SIG-M5 treated with dmso at 0.1 percent for 504 hours (cell line): ENCODE measurements around the gene UBALD1.

Source experiments
- DNase-seq: peaks from one replicate; lab custom pipeline; 2025; ENCODE audit not compliant: unreplicated experiment; lab: John Stamatoyannopoulos, UW

Gene UBALD1

GRCh38 chr16:4646773-4647643 is 32.3 kb upstream of the UBALD1 start:
- no peak for DNase-seq

- DNase-seq: no peak
These were observed 27.2 kb upstream of the UBALD1 start for GRCh38 chr16:4641895-4642294.

DNA sequence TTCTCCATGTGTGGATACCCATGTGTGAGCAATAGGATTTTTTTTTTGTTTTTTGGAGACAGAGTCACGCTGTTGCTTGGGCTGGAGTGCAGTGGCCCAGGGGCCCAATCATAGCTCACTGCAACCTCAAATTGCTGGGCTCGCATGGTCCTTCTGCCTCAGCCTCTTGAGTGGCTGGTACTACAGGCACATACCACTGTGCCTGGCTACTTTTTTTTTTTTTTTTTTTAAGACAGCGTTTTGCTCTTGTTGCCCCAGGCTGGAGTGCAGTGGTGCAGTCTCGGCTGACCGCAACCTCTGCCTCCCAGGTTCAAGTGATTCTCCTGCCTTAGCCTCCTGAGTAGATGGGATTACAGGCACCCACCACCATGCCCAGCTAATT is 26.6 kb upstream of the UBALD1 start:
- DNase-seq: no peak

- DNase-seq: no peak
These were observed 26.1 kb upstream of the UBALD1 start for GRCh38 chr16:4640572-4641305.

- DNase-seq: no peak
These were observed 25.3 kb upstream of the UBALD1 start for GRCh38 chr16:4639899-4640509.

DNA sequence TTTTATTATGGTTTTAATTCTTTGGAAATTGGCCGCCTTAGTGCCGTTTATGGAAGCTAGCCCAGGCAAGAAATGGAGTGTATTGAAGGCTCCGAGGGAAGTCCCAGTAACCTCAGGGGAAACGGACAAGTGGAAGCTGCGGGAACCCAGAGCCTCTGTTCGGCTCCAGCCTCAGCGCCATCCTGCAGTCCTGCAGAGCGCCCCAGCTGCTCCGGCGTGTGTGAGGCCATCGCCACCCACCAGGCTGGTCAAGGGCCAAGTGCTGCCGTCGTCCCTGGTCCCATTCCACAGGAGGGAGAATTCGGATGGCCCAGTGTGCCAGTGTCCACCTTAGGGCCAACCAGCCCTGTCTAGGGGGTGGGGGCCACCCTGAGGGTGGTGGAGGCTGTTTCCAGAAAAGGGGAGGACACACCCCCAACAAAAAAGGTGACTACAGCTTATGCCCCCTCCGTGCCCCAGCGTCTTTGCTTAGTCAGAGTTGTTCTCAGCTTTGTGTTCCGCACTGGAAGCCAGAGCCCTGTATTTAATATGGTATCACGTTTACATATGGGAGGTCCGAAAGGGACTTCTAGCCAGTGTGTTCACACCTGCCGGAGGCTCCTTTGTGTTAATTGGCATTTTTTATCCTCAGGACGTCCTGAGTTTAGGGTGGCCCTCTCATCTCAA is 22.9 kb upstream of the UBALD1 start:
- DNase-seq: no peak

DNA sequence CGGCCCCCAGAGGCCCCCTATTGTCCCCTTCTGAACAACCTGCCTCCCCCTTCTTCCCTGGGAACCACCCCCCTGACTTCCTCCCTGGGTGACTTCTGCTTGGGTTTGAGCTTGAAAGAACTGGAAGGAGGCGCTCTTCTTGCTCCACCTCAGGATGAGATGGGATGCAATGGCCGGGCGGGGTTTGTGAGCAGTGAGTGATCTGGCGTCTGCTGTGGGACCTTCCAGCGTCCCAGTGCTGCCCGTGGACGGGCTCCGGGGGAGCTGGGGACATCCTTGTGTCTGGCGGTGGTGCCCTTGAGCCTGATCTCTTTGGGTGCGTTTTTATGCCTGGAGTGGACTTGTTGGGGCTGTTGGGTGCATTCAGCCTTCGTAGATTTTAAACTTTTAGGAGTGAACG is 21.5 kb upstream of the UBALD1 start:
- DNase-seq: no peak

DNA sequence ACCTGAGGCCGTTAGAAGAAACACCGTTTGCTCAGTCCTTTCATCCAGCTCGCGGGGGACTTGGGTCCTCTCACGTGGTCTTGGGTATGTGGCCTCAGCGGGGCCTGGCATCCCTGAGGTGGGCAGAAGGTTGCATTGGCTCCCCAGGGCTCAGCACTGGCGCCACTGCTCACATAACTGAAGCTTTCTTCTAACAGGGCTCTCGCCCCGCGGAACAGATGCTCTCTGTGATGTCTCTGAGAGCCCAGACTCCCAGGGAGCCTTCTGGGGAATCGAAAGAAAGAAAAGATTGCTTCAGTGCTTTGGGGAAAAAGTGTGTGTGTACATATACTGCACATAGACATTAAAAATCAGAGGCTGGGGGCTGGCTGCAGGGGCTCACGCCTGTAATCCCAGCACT is 20.1 kb upstream of the UBALD1 start:
- no peak for DNase-seq

GRCh38 chr16:4633910-4634635 is 19.4 kb upstream of the UBALD1 start:
- DNase-seq: no peak

GRCh38 chr16:4631444-4631843 is 16.8 kb upstream of the UBALD1 start:
- DNase-seq: no peak

DNA sequence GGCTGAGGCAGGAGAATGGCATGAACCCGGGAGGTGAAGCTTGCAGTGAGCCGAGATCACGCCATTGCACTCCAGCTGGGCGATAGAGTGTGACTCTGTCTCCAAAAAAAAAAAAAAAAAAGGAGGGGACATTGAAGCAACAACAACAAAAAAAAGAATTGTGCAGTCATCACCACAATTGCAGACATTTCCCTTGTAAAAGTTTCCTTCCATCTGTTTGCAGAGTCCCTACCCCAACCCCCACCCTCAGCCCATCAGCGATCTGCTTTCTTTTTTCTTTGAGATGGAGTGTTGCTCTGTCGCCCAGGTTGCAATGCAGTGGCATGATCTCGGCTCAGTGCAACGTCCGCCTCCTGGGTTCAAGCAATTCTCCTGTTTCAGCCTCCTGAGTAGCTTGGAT is 13.6 kb upstream of the UBALD1 start:
- no peak for DNase-seq

DNA sequence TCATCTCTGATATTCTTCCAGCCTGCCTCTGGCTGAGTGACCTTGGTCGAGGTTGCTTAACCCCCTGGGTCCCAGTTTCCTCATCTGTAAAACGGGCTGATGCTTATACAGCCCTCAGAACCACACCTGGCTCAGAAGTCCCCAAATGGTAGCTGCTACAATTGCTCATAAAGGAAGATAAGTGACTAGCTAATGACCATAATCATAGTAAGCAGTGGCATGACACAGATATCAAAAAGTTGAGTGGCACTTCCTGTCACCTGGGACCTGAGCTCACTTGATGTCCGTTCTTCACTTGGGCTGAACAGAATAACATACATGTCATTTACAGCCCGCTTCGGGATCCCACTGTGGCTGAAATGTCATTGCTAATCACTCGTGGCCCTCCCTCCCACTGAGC is 11.7 kb upstream of the UBALD1 start:
- no peak for DNase-seq

DNA sequence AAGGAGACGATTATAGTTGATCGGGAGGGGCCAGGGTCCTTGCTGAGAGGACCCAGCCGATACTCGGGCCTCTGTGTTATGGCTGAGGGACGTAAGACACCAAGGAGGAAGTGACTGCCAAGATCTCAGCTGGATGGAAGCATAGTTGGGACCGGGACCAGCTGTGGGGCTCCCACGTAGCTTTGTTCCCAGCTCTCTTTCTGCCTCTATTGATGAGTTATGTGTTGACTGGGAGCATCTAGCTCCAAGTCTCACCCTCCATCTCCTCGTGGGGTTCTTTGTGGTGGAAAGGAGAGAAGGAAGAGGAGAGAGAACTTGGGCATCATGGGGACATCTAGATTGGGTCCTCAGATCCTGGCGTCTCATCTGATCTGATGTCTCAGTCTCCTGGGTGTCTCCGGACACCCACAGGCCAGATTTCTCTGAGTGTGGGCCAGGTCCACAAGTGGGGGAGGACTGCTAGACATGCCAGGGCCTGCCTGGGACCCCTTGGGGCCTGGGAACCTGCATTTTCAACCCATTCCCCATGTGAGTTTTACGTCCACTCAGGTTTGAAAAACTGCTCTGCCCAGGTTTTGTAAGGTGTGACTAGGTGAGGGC is 11.0 kb upstream of the UBALD1 start:
- DNase-seq: peak; percentile 75

DNA sequence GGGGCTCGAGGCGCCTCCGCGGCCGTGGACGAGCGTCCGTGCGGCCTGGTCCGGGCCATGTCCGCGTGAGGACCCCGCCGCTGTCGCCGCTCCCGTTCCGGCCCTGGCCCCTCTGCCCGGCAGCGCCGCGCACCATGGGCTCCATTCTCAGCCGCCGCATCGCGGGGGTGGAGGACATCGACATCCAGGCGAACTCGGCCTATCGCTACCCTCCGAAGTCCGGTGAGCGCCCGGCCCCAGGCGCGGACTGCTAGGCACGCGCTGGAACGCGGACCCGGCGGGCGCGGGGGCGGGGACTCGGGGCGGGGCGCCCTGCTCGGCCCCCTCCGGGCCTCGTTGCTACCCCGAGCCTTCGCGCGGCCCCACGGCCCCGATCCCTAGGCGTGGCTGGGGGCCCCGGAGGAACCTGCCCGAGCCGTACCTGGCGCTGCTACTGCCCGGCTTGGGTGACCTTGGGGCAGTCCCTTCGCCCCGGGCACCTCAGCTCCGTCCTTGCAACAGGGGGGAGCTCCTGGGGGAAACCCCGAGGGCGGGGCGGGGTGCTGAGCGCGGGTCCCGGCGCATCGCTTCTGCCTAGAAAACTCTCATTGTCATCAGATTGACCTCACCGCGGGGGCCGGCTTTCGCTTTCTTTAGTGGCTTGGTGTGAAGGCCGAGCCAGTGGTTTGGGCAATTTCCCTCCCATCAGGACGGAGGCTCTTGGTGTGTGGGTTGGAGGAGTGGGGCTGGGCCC is 10.3 kb upstream of the UBALD1 start:
- peak; percentile 64 for DNase-seq

- peak; percentile 97 for DNase-seq
These were observed 9.5 kb upstream of the UBALD1 start, which contains the start of gene MGRN1 for GRCh38 chr16:4624015-4624826. TSS of gene MGRN1 (plus strand) at chr16:4624826. CDS start at chr16:4624961, 135 bp downstream.

DNA sequence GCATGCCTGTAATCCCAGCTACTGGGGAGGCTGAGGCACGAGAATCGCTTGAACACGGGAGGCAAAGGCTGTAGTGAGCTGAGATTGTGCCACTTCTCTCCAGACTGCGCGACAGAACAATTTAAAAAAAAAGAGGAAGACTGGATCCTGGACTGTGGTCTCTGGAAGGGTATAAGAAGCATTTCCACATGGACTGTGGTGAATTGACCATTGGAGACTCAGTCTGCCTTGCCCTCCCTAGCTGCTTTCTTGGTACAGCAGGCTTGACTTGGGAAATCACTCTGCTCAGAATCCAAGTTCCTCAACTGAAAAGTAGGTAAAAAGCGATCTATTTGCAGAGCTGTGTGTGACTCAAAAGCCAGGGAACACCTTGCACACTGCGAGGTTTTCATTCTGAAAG is 8.9 kb upstream of the UBALD1 start:
- DNase-seq: peak; percentile 15

DNA sequence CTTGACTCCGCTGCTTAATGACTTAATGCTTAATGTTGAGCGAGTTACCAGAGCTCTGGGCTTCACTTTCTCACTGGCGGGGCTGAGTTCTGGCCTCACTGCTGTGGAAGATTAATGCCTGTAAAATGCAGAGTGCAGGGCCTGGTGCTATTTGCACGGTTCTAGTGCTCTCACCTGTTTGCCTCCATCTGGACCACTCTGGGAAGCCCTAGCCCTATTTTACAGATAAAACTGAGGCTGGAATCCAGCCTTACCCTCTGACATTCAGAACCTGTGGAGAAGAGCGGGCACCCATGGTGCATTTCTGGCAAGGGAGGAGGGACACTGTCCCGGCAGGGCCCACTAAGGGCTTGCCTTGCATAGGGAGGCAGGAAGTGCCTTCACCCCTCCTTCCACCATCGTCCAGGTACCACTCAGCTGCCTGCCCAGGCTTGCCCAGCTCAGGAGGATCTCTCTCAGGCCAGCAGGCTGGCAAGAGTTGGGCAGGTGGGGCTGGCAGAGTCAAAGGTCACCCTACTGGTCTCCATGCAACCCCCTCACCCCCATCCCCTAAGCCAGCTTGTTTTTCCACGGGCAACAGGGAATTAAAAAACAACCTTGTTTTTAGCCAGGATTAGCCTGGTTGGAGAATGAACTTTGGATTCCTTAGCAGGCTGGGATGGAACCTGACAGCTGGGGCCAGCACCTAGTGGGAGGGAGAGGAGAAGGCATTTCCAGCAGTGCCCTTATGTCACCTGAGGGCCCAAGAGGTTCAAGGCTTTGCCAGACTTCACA is 4.1 kb upstream of the UBALD1 start:
- no peak for DNase-seq

DNA sequence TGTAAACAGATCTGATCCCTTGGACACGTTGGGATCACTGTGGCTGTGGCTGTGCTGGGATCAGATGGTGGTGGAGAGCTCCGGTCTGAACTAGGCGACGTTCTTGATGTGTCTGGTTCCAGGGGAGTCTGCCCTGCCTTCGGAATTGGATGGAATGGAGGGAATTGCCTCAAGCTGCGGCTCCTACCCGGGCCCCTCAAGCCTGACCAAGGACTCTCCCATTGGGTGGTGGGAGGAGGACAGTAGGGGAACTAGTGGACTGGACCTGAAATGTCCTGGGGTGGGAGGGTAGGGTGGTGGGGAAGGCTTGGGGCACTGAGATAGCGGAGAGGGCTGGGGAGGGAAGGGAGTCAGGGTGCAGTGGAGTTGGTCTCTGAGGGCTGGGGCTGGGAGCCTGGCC is 3.2 kb upstream of the UBALD1 start:
- no peak for DNase-seq
